Loucy (cell line): ENCODE results near the gene KRTAP9-3.
"Not testable (repeated sequence)": the region's sequence is repeated elsewhere in the genome, so short reads cannot be mapped to it uniquely, and the experiment has no call there.

Experiments used
- H2AFZ ChIP-seq: fragments of 200-600 bp; sonication (generic); 2 replicates; pipeline ENCODE4 v1.6.0; 2016; ENCODE audit warnings: antibody characterized with exemption, mild to moderate bottlenecking, low read length, moderate library complexity
- H3F3A ChIP-seq: fragments of 200-600 bp; 2 replicates; pipeline ENCODE4 v1.6.0; 2016; ENCODE audit warnings: antibody characterized with exemption, low read depth, mild to moderate bottlenecking
- H3K27me3 ChIP-seq: fragments of 200-600 bp; sonication (generic); 2 replicates; pipeline ENCODE4 v1.6.1; 2014; ENCODE audit warnings: low read length, mild to moderate bottlenecking; ENCODE audit not compliant: insufficient read depth, poor library complexity, severe bottlenecking
- H3K36me3 ChIP-seq: fragments of 200-600 bp; sonication (generic); 2 replicates; pipeline ENCODE4 v1.6.1; 2016; ENCODE audit warnings: low read length; ENCODE audit not compliant: insufficient read depth
- H3K4me1 ChIP-seq: fragments of 200-600 bp; sonication (generic); 2 replicates; pipeline ENCODE4 v1.5.1; 2014; ENCODE audit warnings: low read length, mild to moderate bottlenecking; ENCODE audit not compliant: insufficient read depth, poor library complexity, severe bottlenecking
- H3K4me2 ChIP-seq: fragments of 200-600 bp; sonication (generic); 2 replicates; pipeline ENCODE4 v1.6.0; 2014; ENCODE audit warnings: antibody characterized with exemption, low read length, low read depth, mild to moderate bottlenecking; ENCODE audit not compliant: poor library complexity, severe bottlenecking
- H3K4me3 ChIP-seq: fragments of 200-600 bp; sonication (generic); 2 replicates; pipeline ENCODE4 v1.5.1; 2014; ENCODE audit warnings: low read length, mild to moderate bottlenecking, mixed read lengths; ENCODE audit not compliant: poor library complexity, severe bottlenecking
- H3K79me2 ChIP-seq: fragments of 200-600 bp; sonication (generic); 2 replicates; pipeline ENCODE4 v1.6.1; 2014; ENCODE audit warnings: low read length; ENCODE audit not compliant: insufficient read depth
- H3K9ac ChIP-seq: fragments of 200-600 bp; sonication (generic); 2 replicates; pipeline ENCODE4 v1.6.0; 2014; ENCODE audit warnings: mild to moderate bottlenecking, low read depth, low read length, moderate library complexity; ENCODE audit not compliant: poor library complexity, severe bottlenecking
- H3K9me2 ChIP-seq: fragments of 200-600 bp; sonication (generic); replicated peaks from 2 replicates; pipeline ENCODE4 v1.6.1; 2016; ENCODE audit warnings: low read depth, low read length, mixed read lengths
- H3K9me3 ChIP-seq: fragments of 200-600 bp; sonication (generic); 2 replicates; pipeline ENCODE4 v1.6.1; 2014; ENCODE audit warnings: mild to moderate bottlenecking, antibody characterized with exemption, low read length, low read depth; ENCODE audit not compliant: insufficient read depth
- H4K20me1 ChIP-seq: fragments of 200-600 bp; sonication (generic); 2 replicates; pipeline ENCODE4 v1.6.0; 2014; ENCODE audit warnings: antibody characterized with exemption, low read length, mild to moderate bottlenecking; ENCODE audit not compliant: insufficient read depth, poor library complexity, severe bottlenecking
- EZH2phosphoT487 ChIP-seq: fragments of 200-600 bp; IDR thresholded peaks from 2 replicates; pipeline ENCODE4 v1.6.1; 2018; ENCODE audit warnings: antibody characterized with exemption, mild to moderate bottlenecking, moderate library complexity, borderline replicate concordance
- TF ChIP-seq, protein P1 (sequence below): fragments of 200-600 bp; sonication (generic); conservative IDR thresholded peaks from 2 replicates; pipeline ENCODE4 v1.5.1; 2014; ENCODE audit warnings: mild to moderate bottlenecking, antibody characterized with exemption, low read length

KRTAP9-3 gene, protein sequence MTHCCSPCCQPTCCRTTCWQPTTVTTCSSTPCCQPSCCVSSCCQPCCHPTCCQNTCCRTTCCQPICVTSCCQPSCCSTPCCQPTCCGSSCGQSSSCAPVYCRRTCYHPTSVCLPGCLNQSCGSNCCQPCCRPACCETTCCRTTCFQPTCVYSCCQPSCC

DNA sequence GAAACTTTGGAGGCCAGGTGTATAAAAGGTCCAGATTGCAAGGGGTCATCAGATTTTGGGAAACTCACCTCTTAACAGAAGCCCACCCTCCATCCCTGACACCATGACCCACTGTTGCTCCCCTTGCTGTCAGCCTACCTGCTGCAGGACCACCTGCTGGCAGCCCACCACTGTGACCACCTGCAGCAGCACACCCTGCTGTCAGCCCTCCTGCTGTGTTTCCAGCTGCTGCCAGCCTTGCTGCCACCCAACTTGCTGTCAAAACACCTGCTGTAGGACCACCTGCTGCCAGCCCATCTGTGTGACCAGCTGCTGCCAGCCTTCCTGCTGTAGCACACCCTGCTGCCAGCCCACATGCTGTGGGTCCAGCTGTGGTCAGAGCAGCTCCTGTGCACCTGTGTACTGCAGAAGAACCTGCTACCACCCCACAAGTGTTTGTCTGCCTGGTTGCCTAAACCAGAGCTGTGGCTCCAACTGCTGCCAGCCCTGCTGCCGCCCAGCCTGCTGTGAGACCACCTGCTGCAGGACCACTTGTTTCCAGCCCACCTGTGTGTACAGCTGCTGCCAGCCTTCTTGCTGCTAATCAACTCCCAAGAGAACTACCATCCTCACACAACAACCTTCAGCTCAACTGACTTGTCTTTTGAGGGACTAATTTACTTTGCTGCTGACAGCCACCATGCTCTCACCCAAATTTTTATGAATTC, at the start of gene KRTAP9-3:
TSS of gene KRTAP9-3 (plus strand) at position 51 of the 707 bp plus-strand sequence. CDS start at position 104, 53 bp downstream.
- H3K27me3 ChIP-seq, H3K9ac ChIP-seq, H3K4me1 ChIP-seq, H4K20me1 ChIP-seq, H3K4me2 ChIP-seq, H3K4me3 ChIP-seq, H3K79me2 ChIP-seq, H3K9me3 ChIP-seq, H2AFZ ChIP-seq, H3K36me3 ChIP-seq, H3F3A ChIP-seq, H3K9me2 ChIP-seq: not testable (repeated sequence)

DNA sequence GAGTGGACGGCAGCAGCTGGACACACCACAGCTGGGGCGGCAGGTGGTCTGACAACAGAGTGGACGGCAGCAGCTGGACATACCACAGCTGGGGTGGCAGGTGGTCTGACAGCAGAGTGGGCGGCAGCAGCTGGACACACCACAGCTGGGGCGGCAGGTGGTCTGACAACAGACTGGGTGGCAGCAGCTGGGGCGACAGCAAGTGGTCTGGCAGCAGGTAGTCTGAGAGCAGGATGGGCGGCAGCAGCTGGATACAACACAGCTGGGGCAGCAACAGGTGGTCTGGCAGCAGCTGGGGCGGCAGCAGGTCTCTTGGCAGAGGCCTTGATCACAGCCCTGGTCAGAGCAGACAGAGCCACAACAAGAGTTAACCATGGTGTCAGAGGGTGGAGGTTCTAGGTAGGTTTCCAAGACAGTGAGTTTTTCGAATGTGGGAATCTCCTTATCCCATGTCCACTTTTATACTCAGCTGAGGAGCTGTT, 47.7 kb upstream of the KRTAP9-3 start, which contains the start of gene KRTAP4-1:
TSS of gene KRTAP4-1 (minus strand) at position 432 of the 482 bp plus-strand sequence. CDS start at position 375, 57 bp downstream.
- Histone ChIP-seq H3K4me1 (no peaks in the 10 kb centered on the region), H3K9ac (no peak within 1 kb of the TSS), H3K36me3 (no peaks in the 10 kb centered on the region), H3K27me3 (no peaks in the 10 kb centered on the region), H3K4me2 (no peak within 1 kb of the TSS), H4K20me1 (no peaks in the 10 kb centered on the region), H3K9me3 (no peaks in the 10 kb centered on the region), H3K4me3 (no peak within 1 kb of the TSS), H3K9me2 (no peaks in the 10 kb centered on the region), H3F3A (no peaks in the 10 kb centered on the region), H3K79me2 (no peaks in the 10 kb centered on the region), H2AFZ (no peak within 1 kb of the TSS)
- TF ChIP-seq, protein P1, sequence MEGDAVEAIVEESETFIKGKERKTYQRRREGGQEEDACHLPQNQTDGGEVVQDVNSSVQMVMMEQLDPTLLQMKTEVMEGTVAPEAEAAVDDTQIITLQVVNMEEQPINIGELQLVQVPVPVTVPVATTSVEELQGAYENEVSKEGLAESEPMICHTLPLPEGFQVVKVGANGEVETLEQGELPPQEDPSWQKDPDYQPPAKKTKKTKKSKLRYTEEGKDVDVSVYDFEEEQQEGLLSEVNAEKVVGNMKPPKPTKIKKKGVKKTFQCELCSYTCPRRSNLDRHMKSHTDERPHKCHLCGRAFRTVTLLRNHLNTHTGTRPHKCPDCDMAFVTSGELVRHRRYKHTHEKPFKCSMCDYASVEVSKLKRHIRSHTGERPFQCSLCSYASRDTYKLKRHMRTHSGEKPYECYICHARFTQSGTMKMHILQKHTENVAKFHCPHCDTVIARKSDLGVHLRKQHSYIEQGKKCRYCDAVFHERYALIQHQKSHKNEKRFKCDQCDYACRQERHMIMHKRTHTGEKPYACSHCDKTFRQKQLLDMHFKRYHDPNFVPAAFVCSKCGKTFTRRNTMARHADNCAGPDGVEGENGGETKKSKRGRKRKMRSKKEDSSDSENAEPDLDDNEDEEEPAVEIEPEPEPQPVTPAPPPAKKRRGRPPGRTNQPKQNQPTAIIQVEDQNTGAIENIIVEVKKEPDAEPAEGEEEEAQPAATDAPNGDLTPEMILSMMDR: no peak
- TF ChIP-seq EZH2phosphoT487: no peak

DNA sequence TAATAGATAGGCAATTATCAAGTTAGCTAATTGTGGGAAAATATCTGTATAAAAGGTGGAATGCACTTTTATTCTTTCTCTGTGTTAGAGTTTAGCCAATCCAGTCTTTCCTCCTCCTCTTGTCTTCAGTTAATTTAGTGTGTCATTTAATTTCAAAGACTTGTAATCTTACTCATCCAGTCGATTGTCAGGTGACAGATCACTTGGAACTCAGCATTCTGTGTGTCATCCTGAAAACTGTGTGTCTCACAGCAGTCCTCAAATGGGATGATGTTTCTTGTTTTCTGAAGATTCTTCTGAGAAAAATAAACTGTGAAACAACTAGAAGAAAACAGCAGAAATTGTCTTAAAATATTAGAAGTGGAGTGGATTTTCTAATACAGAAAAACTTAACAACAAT, 47.2 kb upstream of the KRTAP9-3 start:
- Histone ChIP-seq H3K9me2 (no peaks in the 10 kb centered on the region), H3K79me2 (no peaks in the 10 kb centered on the region), H3K36me3 (no peaks in the 10 kb centered on the region), H3K9ac (no peak overlapping the region), H3K27me3 (no peaks in the 10 kb centered on the region), H4K20me1 (no peaks in the 10 kb centered on the region), H3K4me1 (no peaks in the 10 kb centered on the region), H3K4me3 (no peak overlapping the region), H3K9me3 (no peaks in the 10 kb centered on the region), H2AFZ (no peak overlapping the region), H3F3A (no peaks in the 10 kb centered on the region), H3K4me2 (no peak overlapping the region)
- TF ChIP-seq, protein P1: no peak
- no peak for TF ChIP-seq EZH2phosphoT487
